OCI-LY7 (cell line): ENCODE measurements around the gene SNAP29. TPM values are rescaled to one million over a fixed set of nuclear protein-coding genes. Genes with fewer than 3 reads are reported as not detected.
"Not testable (repeated sequence)": the region's sequence is repeated elsewhere in the genome, so short reads cannot be mapped to it uniquely, and the experiment has no call there.

Experiments
- BruUV-seq: library from RNA; stranded (reverse); fragments of 400-500 nt; replicated peaks from 2 replicates; lab custom pipeline; 2021; lab: Mats Ljungman, UMichigan
- CTCF ChIA-PET: fragments of 300-600 bp; sonication (Branson Sonifier 250); formaldehyde crosslinking; loops from one replicate; lab custom pipeline; 2022; ENCODE audit warnings: antibody characterized with exemption; ENCODE audit not compliant: unreplicated experiment; lab: Charles Lee
- POLR2A ChIA-PET: fragments of 300-600 bp; sonication (Branson Sonifier 250); formaldehyde crosslinking; loops from one replicate; lab custom pipeline; 2022; ENCODE audit warnings: antibody characterized with exemption; lab: Charles Lee
- DNase-seq: peaks from one replicate; pipeline ENCODE4 v3.0.0-alpha.2; 2015; ENCODE audit warnings: low spot score
- H2AFZ ChIP-seq: fragments of 200-600 bp; sonication (generic), shearing (Covaris generic); 2 replicates; pipeline ENCODE4 v1.6.1; 2014; ENCODE audit warnings: mild to moderate bottlenecking, antibody characterized with exemption, low read length, moderate library complexity
- H3K27ac ChIP-seq: fragments of 200-600 bp; sonication (generic); 2 replicates; pipeline ENCODE4 v1.5.1; 2014; ENCODE audit warnings: mixed run types, low read depth, mild to moderate bottlenecking, moderate library complexity, low read length, inconsistent platforms; ENCODE audit not compliant: poor library complexity, severe bottlenecking
- H3K36me3 ChIP-seq: fragments of 200-600 bp; sonication (generic); 2 replicates; pipeline ENCODE4 v1.6.1; 2014; ENCODE audit warnings: mild to moderate bottlenecking, antibody characterized with exemption, low read length, moderate library complexity, mixed read lengths; ENCODE audit not compliant: insufficient read depth
- H3K4me1 ChIP-seq: fragments of 200-600 bp; sonication (generic); 2 replicates; pipeline ENCODE4 v1.5.1; 2014; ENCODE audit warnings: mild to moderate bottlenecking, low read length; ENCODE audit not compliant: insufficient read depth, poor library complexity, severe bottlenecking
- H3K4me2 ChIP-seq: fragments of 200-600 bp; sonication (generic); 2 replicates; pipeline ENCODE4 v1.6.1; 2014; ENCODE audit warnings: mild to moderate bottlenecking, low read length
- H3K4me3 ChIP-seq: fragments of 200-600 bp; sonication (generic); 2 replicates; pipeline ENCODE4 v1.5.1; 2014; ENCODE audit warnings: mild to moderate bottlenecking, low read depth, low read length; ENCODE audit not compliant: poor library complexity, severe bottlenecking
- H3K79me2 ChIP-seq: fragments of 200-600 bp; sonication (generic); 2 replicates; pipeline ENCODE4 v1.6.1; 2016; ENCODE audit warnings: low read depth, mild to moderate bottlenecking, low read length, moderate library complexity, mixed read lengths; ENCODE audit not compliant: insufficient read depth
- H3K9me2 ChIP-seq: fragments of 200-600 bp; sonication (generic); 2 replicates; pipeline ENCODE4 v1.6.1; 2016; ENCODE audit warnings: mild to moderate bottlenecking, low read length, mixed read lengths; ENCODE audit not compliant: insufficient read depth
- H3K9me3 ChIP-seq: fragments of 200-600 bp; sonication (generic); 2 replicates; pipeline ENCODE4 v1.6.1; 2014; ENCODE audit warnings: mild to moderate bottlenecking, mixed run types, low read length, mixed read lengths
- H4K20me1 ChIP-seq: fragments of 200-600 bp; sonication (generic); 2 replicates; pipeline ENCODE4 v1.6.1; 2014; ENCODE audit warnings: mild to moderate bottlenecking, antibody characterized with exemption, low read length, moderate library complexity, mixed read lengths; ENCODE audit not compliant: insufficient read depth
- CTCF ChIP-seq: fragments of 200-600 bp; sonication (generic); conservative IDR thresholded peaks from 2 replicates; pipeline ENCODE4 v1.5.1; 2014; ENCODE audit warnings: mild to moderate bottlenecking, antibody characterized with exemption, low read length, moderate library complexity, mixed read lengths
- EZH2phosphoT487 ChIP-seq: fragments of 200-600 bp; sonication (generic); IDR thresholded peaks from 2 replicates; pipeline ENCODE4 v1.6.1; 2018; ENCODE audit warnings: low read depth, borderline replicate concordance, mild to moderate bottlenecking, mixed run types, antibody characterized with exemption, low read length, moderate library complexity, mixed read lengths
- intact Hi-C: fragments of 100-400 bp; cut with micrococcal nuclease; formaldehyde crosslinking; loops from one replicate; pipeline ENCODE4 v1.10.0; 2022; ENCODE audit not compliant: unreplicated experiment
- total RNA-seq, 2 experiments: library from RNA; depleted of rRNA in 1 of 2; stranded (reverse); fragments of >200 nt in 1 of 2; shearing (Covaris generic) in 1 of 2; gene quantifications; 2 replicates each; pipeline ENCODE4 v1.2.3, GENCODE V29; 2014 to 2022

Gene SNAP29
- total RNA-seq, 2 experiments from 2014 or later, result 12.7 to 26.9 TPM

DNA sequence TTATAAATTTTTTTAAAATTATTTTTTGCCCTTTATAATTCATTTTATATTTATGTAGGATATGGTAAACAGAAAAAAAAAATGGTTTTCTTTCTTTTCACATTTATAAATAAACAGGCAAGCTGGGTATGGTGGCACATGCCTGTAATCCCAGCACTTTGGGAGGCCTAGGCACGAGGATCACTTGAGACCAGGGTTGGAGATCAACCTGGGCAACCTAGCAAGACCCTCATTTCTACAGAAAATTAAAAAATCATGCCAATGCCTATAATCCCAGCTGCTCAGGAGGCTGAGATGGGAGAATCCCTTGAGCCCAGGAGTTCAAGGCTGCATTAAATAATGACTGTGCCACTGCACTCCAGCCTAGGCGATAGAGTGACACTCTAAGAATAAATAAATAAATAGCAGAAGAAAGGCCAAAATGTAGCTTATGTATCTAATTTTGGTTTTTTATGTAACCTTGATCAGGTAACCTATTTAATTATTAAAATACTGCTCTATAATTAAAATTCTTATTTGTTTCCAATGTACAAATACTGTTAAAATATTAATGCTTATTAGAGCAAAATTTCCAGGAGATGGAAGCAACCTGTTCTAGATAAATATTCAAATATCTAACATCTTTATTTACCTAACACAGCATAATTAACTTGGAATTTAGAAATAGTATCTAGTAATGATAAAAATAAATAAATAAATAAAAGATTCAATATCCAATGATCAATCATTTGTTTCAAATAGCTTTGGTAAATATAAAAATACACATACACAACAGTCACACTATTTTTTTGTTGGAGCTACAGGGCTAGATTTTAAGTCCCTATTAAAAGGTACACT is 21.6 kb upstream of the SNAP29 start:
- TF ChIP-seq EZH2phosphoT487 (no peak), CTCF (no peak)
- intact Hi-C loops, result no loop called here
- Histone ChIP-seq H3K27ac (no peak overlapping the region), H3K4me3 (no peak overlapping the region), H3K9me2 (no peaks in the 10 kb centered on the region), H3K4me2 (no peak overlapping the region), H2AFZ (no peak overlapping the region), H3K36me3 (peaks cover 32% of the 10 kb centered on the region), H3K9me3 (no peaks in the 10 kb centered on the region), H4K20me1 (peaks cover 6% of the 10 kb centered on the region; the same call in 1 of the 2 replicates), H3K4me1 (peaks cover 8% of the 10 kb centered on the region), H3K79me2 (peaks cover 24% of the 10 kb centered on the region; the same call in 1 of the 2 replicates)
- ChIA-PET CTCF (no interaction called here), POLR2A (interaction anchor here (0.5 to 1.2 kb wide), 4 partner anchors 10 to 577 kb away, joined by 3 to 7 read pairs (median 4); no protein-coding TSS in a partner anchor)
- no TSS peak for BruUV-seq
- DNase-seq, result no peak

- intact Hi-C loops, DNase-seq, CTCF ChIA-PET, H3K27ac ChIP-seq, H3K4me2 ChIP-seq, H3K9me3 ChIP-seq, BruUV-seq, H3K4me1 ChIP-seq, H3K9me2 ChIP-seq, H4K20me1 ChIP-seq, H2AFZ ChIP-seq, POLR2A ChIA-PET, H3K4me3 ChIP-seq: not testable (repeated sequence)
- Histone ChIP-seq H3K79me2 (peaks cover 32% of the 10 kb centered on the region; the same call in 1 of the 2 replicates), H3K36me3 (peaks cover 10% of the 10 kb centered on the region)
Measured at GRCh38 chr22:20839354-20839753, 19.5 kb upstream of the SNAP29 start.

- ChIA-PET POLR2A (no interaction called here), CTCF (no interaction called here)
- H4K20me1 ChIP-seq, result peaks cover 15% of the 10 kb centered on the region; the same call in 1 of the 2 replicates
Measured at GRCh38 chr22:20839837-20840645, 18.8 kb upstream of the SNAP29 start.

More at GRCh38 chr22:20839837-20840645, 18.8 kb upstream of the SNAP29 start:
- no peaks in the 10 kb centered on the region for H3K9me2 ChIP-seq
- DNase-seq, result no peak
- TF ChIP-seq EZH2phosphoT487, result no peak
- H3K4me2 ChIP-seq, result no peak overlapping the region
- H3K27ac ChIP-seq, result no peak overlapping the region
- BruUV-seq, result no TSS peak
- no peaks in the 10 kb centered on the region for H3K9me3 ChIP-seq
- H3K4me3 ChIP-seq, result no peak overlapping the region
- H2AFZ ChIP-seq, result no peak overlapping the region
- intact Hi-C loops, result no loop called here
- H3K36me3 ChIP-seq, result peaks cover 4% of the 10 kb centered on the region; the same call in 1 of the 2 replicates
- H3K4me1 ChIP-seq, result peaks cover 8% of the 10 kb centered on the region
- H3K79me2 ChIP-seq, result peaks cover 39% of the 10 kb centered on the region; the same call in 1 of the 2 replicates
